Endothelial cell of umbilical vein (primary cell): ENCODE measurements around the gene GTSE1. TPM values are rescaled to one million over a fixed set of nuclear protein-coding genes. Genes with fewer than 3 reads are reported as not detected.

Source experiments
- BruUV-seq: library from RNA; stranded (reverse); fragments of 400-500 nt; replicated peaks from 2 replicates; lab custom pipeline; 2021; lab: Mats Ljungman, UMichigan
- CTCF ChIA-PET: fragments of 300-600, 350-600 bp; sonication (Branson Sonifier 250); formaldehyde crosslinking; loops from one replicate; lab custom pipeline; 2021; ENCODE audit warnings: antibody characterized with exemption, inconsistent platforms; lab: Charles Lee
- POLR2A ChIA-PET: fragments of 300-600, 350-600 bp; sonication (Branson Sonifier 250); formaldehyde crosslinking; loops from one replicate; lab custom pipeline; 2021; ENCODE audit warnings: antibody characterized with exemption, inconsistent platforms; lab: Charles Lee
- DNase-seq: peaks from one replicate; pipeline ENCODE4 v3.0.0-alpha.2; 2011; ENCODE audit warnings: low read depth, low spot score
- FAIRE-seq: peaks from 2 replicates; lab custom pipeline; 2011; peaks lifted over from hg19 to GRCh38; lab: Jason Lieb, UNC
- H2AFZ ChIP-seq: 2 replicates; pipeline ENCODE4 v1.6.0; 2012; ENCODE audit warnings: low read depth, low read length, control low read depth, inconsistent platforms
- H3K27ac ChIP-seq: 2 replicates; pipeline ENCODE4 v1.5.1; 2011; ENCODE audit warnings: low read depth, mild to moderate bottlenecking, control low read depth, low read length, moderate library complexity; ENCODE audit not compliant: insufficient read depth
- H3K27me3 ChIP-seq, 2 experiments: 2 replicates each; pipeline versions ENCODE4 v1.6.0 to v1.6.1; 2011; ENCODE audit warnings: low read length in 2 of 2, mixed read lengths in 1 of 2; ENCODE audit not compliant: control insufficient read depth in 2 of 2, insufficient read depth in 2 of 2
- H3K36me3 ChIP-seq, 2 experiments: 2 replicates in 1 of 2; 3 replicates in 1 of 2; pipeline ENCODE4 v1.5.1; 2011; ENCODE audit warnings: low read length in 2 of 2, mild to moderate bottlenecking in 1 of 2, moderate library complexity in 1 of 2; ENCODE audit not compliant: control insufficient read depth in 2 of 2, insufficient read depth in 2 of 2; ENCODE audit errors: extremely low read depth in 1 of 2
- H3K4me1 ChIP-seq: 3 replicates; pipeline ENCODE4 v1.5.1; 2011; ENCODE audit warnings: mild to moderate bottlenecking, low read length; ENCODE audit not compliant: control insufficient read depth, insufficient read depth; ENCODE audit errors: extremely low read depth
- H3K4me2 ChIP-seq: 2 replicates; pipeline ENCODE4 v1.6.1; 2011; ENCODE audit warnings: low read length, control low read depth, mixed read lengths; ENCODE audit not compliant: insufficient read depth
- H3K4me3 ChIP-seq, 3 experiments: fragments of 200-600 bp in 1 of 3; sonication (generic), shearing (Covaris generic) in 1 of 3; replicated peaks in 1 of 3; 2 replicates each; pipeline ENCODE4 v1.5.1; 2011 to 2016; ENCODE audit warnings: control low read depth in 3 of 3, low read length in 3 of 3, mild to moderate bottlenecking in 2 of 3, inconsistent platforms in 1 of 3, low read depth in 1 of 3, moderate library complexity in 1 of 3; ENCODE audit not compliant: insufficient read depth in 1 of 3
- H3K79me2 ChIP-seq: 2 replicates; pipeline ENCODE4 v1.6.0; 2012; ENCODE audit warnings: low read length, inconsistent platforms; ENCODE audit not compliant: control insufficient read depth, insufficient read depth
- H3K9ac ChIP-seq: replicated peaks from 2 replicates; pipeline ENCODE3; 2011; ENCODE audit warnings: low read length, control low read depth; ENCODE audit not compliant: insufficient read depth; ENCODE audit errors: extremely low read depth
- H3K9me1 ChIP-seq: replicated peaks from 3 replicates; pipeline ENCODE4 v1.6.0; 2011; ENCODE audit warnings: mild to moderate bottlenecking, low read length; ENCODE audit not compliant: control insufficient read depth, insufficient read depth; ENCODE audit errors: extremely low read depth
- H3K9me3 ChIP-seq: replicated peaks from 2 replicates; pipeline ENCODE4 v1.5.1; 2012; ENCODE audit warnings: low read length, inconsistent platforms; ENCODE audit not compliant: control insufficient read depth, insufficient read depth
- H4K20me1 ChIP-seq: replicated peaks from 2 replicates; pipeline ENCODE3; 2011; ENCODE audit warnings: mild to moderate bottlenecking, low read length; ENCODE audit not compliant: control insufficient read depth, insufficient read depth; ENCODE audit errors: extremely low read depth
- EZH2 ChIP-seq: IDR thresholded peaks from 2 replicates; pipeline ENCODE4 v1.6.1; 2012; ENCODE audit warnings: borderline replicate concordance, low read depth, mild to moderate bottlenecking, moderate library complexity, low read length, inconsistent platforms; ENCODE audit not compliant: severe bottlenecking
- FOS ChIP-seq: IDR thresholded peaks from 2 replicates; pipeline ENCODE4 v1.6.1; 2011; ENCODE audit warnings: mild to moderate bottlenecking, low read length, moderate library complexity, borderline replicate concordance; ENCODE audit not compliant: insufficient read depth
- GATA2 ChIP-seq: IDR thresholded peaks from 2 replicates; pipeline ENCODE4 v1.7.0; 2011; ENCODE audit warnings: low read depth, mild to moderate bottlenecking, moderate library complexity, mixed read lengths, low read length; ENCODE audit not compliant: insufficient read length, insufficient read depth
- JUN ChIP-seq: IDR thresholded peaks from 2 replicates; pipeline ENCODE4 v1.6.1; 2011; ENCODE audit warnings: borderline replicate concordance, low read depth; ENCODE audit not compliant: insufficient read length, insufficient read depth
- MYC ChIP-seq: IDR thresholded peaks from one replicate; pipeline ENCODE4 v1.6.1; 2011; ENCODE audit warnings: mild to moderate bottlenecking, low read depth, low read length
- POLR2A ChIP-seq: IDR thresholded peaks from 2 replicates; pipeline ENCODE4 v1.6.1; 2012; ENCODE audit warnings: low read depth, mild to moderate bottlenecking, control low read depth, low read length
- POLR2AphosphoS5 ChIP-seq: IDR thresholded peaks from 2 replicates; pipeline ENCODE4 v1.6.1; 2012; ENCODE audit warnings: low read depth, mild to moderate bottlenecking, control low read depth, low read length, moderate library complexity; ENCODE audit not compliant: insufficient read depth
- dilution Hi-C: fragments of 300-500 bp; cut with MboI; formaldehyde crosslinking; loops from one replicate; pipeline ENCODE4 v1.15.0; 2019; ENCODE audit warnings: low sequenced_read_pairs; ENCODE audit not compliant: extremely low pct_ligation_motif_present
- intact Hi-C: fragments of 100-400 bp; cut with micrococcal nuclease; formaldehyde crosslinking; loops from one replicate; pipeline ENCODE4 v1.10.0; 2022
- polyA plus RNA-seq, 4 experiments: library from polyadenylated mRNA; depleted of rRNA in 3 of 4; stranded (reverse) in 3 of 4; unstranded in 1 of 4; fragments of >200 nt; gene quantifications; 2 replicates each; pipeline versions ENCODE4 v1.2.1 to v1.2.3, GENCODE V29; 2011 to 2012; ENCODE audit warnings: missing spikeins in 1 of 4
- total RNA-seq: library from RNA; stranded (reverse); gene quantifications from 2 replicates; pipeline ENCODE4 v1.2.3, GENCODE V29; 2021
- TF ChIP-seq, protein P1 (sequence below): IDR thresholded peaks from 2 replicates; pipeline ENCODE4 v1.6.1; 2011; ENCODE audit not compliant: insufficient read depth, insufficient read length
- TF ChIP-seq, protein P2 (sequence below), 2 donors: IDR thresholded peaks; 1 replicate in 1 of 2; 2 replicates in 1 of 2; pipeline ENCODE4 v1.5.1; 2011; ENCODE audit warnings: low read length in 2 of 2, mild to moderate bottlenecking in 2 of 2, moderate library complexity in 2 of 2, control low read depth in 1 of 2, inconsistent platforms in 1 of 2, low read depth in 1 of 2; ENCODE audit not compliant: insufficient read depth in 1 of 2; ENCODE audit errors: extremely low read depth in 1 of 2

Gene GTSE1
- total and polyA plus RNA-seq, 2 donors (not counting 3 experiments of a cell fraction or from before 2014, with no cell fraction given), result 25.9 to 57.2 TPM

DNA sequence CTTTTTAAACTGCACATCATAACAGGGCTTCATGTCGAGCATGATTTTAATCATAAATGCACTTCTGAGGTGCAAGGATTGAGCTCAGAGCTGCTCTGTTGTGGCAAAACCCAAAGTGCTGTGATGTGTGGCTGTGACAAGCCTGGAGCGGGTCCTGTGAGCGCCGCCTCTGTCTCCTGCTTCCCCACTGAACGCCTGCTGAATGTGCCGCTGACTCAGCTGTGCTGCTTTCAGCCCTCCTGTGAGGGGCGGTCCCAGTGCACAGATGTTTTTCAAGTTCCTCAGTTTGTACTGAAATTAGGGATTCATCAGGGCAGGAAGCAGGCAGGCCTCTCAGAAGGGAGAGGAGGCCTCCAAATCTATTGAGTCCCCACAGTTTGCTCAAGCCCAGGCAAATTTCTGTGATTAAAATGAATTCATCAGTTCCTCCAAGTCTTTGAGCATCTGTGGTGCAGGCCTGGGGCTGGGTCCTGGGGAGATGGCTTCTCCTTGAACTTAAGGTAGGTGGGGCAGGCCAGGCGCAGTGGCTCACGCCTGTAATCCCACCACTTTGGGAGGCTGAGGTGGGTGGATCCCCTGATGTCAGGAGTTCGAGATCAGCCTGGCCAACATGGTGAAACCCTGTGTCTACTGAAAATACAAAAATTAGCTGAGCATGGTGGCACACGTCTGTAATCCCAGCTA, 3.0 kb upstream of the GTSE1 start:
- Histone ChIP-seq H3K27me3 (no peaks in the 10 kb centered on the region), H3K4me3 (no peak overlapping the region), H3K4me1 (peaks cover 9% of the 10 kb centered on the region), H2AFZ (no peak overlapping the region), H3K36me3 (peaks cover 1 to 8% of the 10 kb centered on the region in 2 experiments), H3K79me2 (peaks cover 17% of the 10 kb centered on the region), H3K27ac (no peak overlapping the region), H3K4me2 (no peak overlapping the region), H3K9ac (no peak overlapping the region), H4K20me1 (no peaks in the 10 kb centered on the region), H3K9me3 (no peaks in the 10 kb centered on the region), H3K9me1 (no peaks in the 10 kb centered on the region)
- dilution Hi-C loops, result no loop called here
- TF ChIP-seq GATA2 (no peak), EZH2 (no peak), POLR2A (no peak), FOS (no peak), JUN (no peak), MYC (no peak), POLR2AphosphoS5 (no peak)
- TF ChIP-seq, protein P1, sequence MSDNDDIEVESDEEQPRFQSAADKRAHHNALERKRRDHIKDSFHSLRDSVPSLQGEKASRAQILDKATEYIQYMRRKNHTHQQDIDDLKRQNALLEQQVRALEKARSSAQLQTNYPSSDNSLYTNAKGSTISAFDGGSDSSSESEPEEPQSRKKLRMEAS, result no peak
- TF ChIP-seq, protein P2, sequence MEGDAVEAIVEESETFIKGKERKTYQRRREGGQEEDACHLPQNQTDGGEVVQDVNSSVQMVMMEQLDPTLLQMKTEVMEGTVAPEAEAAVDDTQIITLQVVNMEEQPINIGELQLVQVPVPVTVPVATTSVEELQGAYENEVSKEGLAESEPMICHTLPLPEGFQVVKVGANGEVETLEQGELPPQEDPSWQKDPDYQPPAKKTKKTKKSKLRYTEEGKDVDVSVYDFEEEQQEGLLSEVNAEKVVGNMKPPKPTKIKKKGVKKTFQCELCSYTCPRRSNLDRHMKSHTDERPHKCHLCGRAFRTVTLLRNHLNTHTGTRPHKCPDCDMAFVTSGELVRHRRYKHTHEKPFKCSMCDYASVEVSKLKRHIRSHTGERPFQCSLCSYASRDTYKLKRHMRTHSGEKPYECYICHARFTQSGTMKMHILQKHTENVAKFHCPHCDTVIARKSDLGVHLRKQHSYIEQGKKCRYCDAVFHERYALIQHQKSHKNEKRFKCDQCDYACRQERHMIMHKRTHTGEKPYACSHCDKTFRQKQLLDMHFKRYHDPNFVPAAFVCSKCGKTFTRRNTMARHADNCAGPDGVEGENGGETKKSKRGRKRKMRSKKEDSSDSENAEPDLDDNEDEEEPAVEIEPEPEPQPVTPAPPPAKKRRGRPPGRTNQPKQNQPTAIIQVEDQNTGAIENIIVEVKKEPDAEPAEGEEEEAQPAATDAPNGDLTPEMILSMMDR (IDR thresholded peaks at IDR 0.05; ENCODE audit: extremely low read depth in 1 of 2, insufficient read depth in 1 of 2, low read depth in 1 of 2, low read length in 2 of 2), result no peak
- intact Hi-C loops, result no loop called here
- ChIA-PET CTCF (no interaction called here), POLR2A (no interaction called here)
- FAIRE-seq, result no peak
- DNase-seq, result no peak
- no TSS peak for BruUV-seq
